ENCODE data around the gene LCE1E. TPM values are rescaled to one million over a fixed set of nuclear protein-coding genes. Genes with fewer than 3 reads are reported as not detected.

LCE1E gene
- polyA plus RNA-seq, 12 donors, result not detected

DNA sequence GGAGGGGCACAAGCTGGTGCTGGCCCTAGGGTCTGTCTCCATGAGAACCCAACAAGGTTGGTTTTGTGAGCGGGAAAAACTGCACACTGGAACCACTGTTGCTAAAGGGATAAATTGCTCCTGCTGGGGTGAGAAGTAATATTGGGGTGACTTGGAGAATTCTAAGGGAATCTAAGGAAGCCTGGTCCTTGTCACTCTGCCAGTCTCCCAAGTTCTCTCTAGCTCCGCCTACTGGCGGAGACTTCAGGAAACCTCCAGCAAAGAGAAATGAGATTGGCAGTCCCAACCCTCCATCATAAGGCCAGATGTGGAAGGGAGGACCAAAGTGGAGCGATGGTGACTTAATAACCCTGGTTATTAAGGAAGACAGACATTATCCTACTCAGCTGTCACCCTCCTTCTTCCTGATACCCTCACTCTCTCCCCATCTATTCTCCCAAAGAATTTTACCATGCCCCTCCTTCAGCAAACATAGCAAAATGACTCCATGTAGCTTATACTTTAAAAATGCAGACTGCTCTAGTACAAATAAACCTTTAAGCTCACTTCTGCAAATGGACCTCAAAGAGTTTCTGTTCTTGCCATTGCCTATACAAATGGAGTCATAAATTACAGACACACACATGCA, 8.4 kb upstream of the LCE1E start:
- DNase-seq, result no peak

GRCh38 chr1:152783095-152783494, 3.0 kb upstream of the LCE1E start:
- no peak for DNase-seq

DNA sequence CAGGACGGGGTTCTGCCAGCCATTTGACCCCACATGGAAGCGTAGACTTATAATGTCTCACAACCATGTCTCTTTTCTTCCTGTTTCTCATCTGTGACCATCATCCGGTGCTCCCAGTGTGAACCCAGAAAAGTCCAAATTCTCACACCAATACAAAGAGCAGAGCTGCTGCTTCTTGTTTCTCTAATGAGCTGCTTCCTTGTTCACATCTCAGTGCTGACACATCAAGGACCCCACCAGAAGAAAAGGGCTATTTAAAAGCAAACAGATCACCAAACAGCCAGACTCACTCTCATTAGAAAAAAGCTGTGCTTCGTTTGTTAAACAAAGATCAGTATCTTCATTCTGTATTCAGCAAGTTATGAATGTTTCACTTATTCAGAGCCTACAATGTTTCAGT, 9.6 kb downstream of the LCE1E start:
- no peak for DNase-seq

GRCh38 chr1:152796421-152796820, 10.4 kb downstream of the LCE1E start, which contains the start of gene LCE1D:
Gene LCE1D, plus strand, starts transcription at chr1:152796721. Its CDS starts 1,074 bp downstream, at chr1:152797795.
- no peak for DNase-seq

DNA sequence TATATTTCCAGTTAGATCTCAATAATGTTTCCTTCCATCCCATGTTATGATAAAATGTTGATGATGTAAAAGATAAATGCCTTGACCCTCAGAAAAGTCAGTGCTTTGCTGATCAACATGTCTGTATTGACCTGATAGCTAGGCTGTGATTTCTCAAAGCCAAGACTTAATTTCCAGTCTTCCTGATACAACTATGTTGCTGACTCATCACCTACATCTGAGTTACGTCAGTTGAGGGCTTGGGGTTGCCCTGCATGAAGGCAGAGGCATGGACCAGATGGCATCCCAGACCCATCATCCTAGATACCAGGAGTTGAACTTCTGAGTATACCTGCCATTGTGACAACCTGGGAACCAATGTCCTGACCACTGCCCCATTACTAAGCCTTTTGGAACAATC, 15.3 kb downstream of the LCE1E start:
- DNase-seq, result no peak

GRCh38 chr1:152806576-152806975, 20.5 kb downstream of the LCE1E start, which contains the start of gene LCE1C:
Gene LCE1C, minus strand, starts transcription at chr1:152806651. Its CDS starts 1,173 bp downstream, at chr1:152805478.
- no peak for DNase-seq

GRCh38 chr1:152811050-152811449, 25.0 kb downstream of the LCE1E start:
- DNase-seq, result no peak

DNA sequence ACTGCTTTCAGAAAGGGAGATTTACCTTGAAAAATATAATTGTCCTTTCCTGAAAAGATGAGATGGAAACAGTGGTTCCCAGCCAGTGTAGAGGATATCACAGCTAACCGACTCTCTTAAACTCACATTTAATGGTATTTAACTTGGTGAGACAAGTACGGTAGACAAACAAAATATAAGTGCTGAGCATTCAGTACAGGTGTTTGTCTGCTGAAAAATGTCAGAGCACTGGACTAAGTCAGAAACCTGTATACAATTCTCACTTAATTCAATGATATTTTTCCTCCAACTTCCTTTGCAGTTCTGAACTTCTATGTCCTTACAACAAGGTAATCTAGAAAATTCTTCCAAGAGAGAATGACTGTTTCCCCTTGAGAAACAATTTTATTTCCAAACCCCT, 25.6 kb downstream of the LCE1E start, which contains the start of gene LCE1B:
Gene LCE1B, plus strand, starts transcription at position 301 of the 400 bp plus-strand sequence. CDS start 476 bp downstream, outside the sequence.
- no peak for DNase-seq

- DNase-seq, result no peak
Observed at GRCh38 chr1:152817309-152817708, 31.3 kb downstream of the LCE1E start.

DNA sequence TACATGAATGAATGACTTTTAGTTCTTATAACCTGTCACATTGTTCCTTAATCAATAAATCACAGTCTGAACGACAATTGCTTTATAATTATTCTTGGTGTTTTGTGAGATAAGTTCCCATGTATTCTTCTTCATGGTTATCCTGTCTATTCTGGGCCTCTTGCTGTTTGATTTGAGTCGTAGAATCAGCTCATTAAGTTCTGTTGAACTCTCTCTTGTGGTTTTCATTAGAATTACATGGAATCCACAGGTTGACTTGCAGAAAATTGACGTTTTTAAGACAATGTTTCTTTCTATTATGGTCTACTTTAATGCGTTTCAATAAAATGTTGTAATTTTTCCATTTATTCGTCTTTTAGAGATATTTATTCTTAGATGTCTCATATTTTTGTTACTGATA, 37.2 kb downstream of the LCE1E start:
- DNase-seq, result no peak

DNA sequence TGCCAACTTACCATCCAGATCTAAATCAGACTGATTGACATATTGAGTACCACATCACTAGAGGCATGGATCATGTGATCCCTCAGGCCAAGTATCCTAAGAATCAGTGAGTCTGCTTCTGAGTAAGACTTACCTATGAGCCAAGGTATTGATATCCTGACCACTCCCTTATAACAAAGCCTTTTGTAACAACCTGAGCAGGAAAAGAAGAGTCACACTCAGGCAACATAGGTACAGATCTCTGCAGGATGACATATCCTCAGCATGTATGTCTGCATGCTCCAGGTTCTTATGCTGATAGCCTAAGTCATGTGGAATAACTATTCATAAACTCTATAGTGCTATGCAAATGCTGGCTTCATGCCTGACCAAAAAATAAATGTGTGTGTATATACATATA, 38.9 kb downstream of the LCE1E start:
- no peak for DNase-seq

DNA sequence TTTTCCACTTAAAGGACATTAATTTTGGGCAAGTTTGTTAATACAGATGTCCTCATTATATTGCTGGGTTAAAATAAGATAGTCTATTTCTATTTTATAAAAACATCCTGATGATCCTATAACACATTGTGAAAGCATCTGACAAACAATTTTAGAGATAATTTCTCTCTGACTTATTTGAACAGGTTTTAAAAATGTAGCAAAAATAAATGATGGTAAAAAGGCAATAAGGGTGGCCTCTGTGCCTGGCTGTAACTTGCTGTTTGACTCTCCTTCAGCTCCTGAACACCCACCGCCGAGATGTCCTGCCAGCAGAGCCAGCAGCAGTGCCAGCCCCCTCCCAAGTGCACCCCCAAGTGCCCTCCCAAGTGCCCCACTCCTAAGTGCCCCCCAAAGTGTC, 41.1 kb downstream of the LCE1E start, which contains the start of gene LCE1A:
Gene LCE1A, plus strand, starts transcription at position 301 of the 400 bp plus-strand sequence. Its CDS starts 0 bp downstream, at position 301.
- DNase-seq, result no peak

DNA sequence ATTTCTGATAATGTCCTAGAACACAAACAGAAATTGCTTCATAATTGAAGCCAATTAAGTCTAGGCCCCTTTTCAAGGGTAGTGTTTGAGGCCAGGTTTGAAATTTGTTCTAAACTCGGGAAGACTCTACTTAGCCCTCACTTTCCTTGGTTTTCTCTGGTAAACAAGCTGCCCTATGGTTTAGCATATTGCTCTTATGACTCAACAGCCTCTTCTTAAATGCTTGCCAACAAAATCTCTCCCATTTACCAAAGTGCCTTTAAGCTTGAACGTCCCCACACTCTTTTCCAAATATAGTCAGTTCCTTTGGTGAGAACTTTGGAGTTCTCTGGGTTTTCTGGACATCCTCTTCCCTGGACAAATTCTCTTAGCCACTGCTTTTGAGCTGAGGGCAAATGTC, 50.8 kb downstream of the LCE1E start:
- no peak for DNase-seq

Other genes with a start within 250 kb of the LCE1E start
- not detected for gene LCE3E, start 219.5 kb upstream of the LCE1E start, polyA plus RNA-seq (ENCODE audit: insufficient read length in 12 of 12)
- gene LCE3D, start 205.7 kb upstream of the LCE1E start, polyA plus RNA-seq (ENCODE audit: insufficient read length in 12 of 12), result not detected
- not detected for gene LCE3C, start 186.0 kb upstream of the LCE1E start, polyA plus RNA-seq (ENCODE audit: insufficient read length in 12 of 12)
- gene LCE3B, start 172.4 kb upstream of the LCE1E start, polyA plus RNA-seq (ENCODE audit: insufficient read length in 12 of 12), result not detected
- gene LCE3A, start 163.2 kb upstream of the LCE1E start, polyA plus RNA-seq (ENCODE audit: insufficient read length in 12 of 12), result not detected
- not detected for gene LCE2D, start 122.9 kb upstream of the LCE1E start, polyA plus RNA-seq (ENCODE audit: insufficient read length in 12 of 12)
- gene LCE2C, start 111.0 kb upstream of the LCE1E start, polyA plus RNA-seq (ENCODE audit: insufficient read length in 12 of 12), result not detected
- gene LCE2B, start 100.1 kb upstream of the LCE1E start, polyA plus RNA-seq (ENCODE audit: insufficient read length in 12 of 12), result not detected
- gene LCE2A, start 87.9 kb upstream of the LCE1E start, polyA plus RNA-seq (ENCODE audit: insufficient read length in 12 of 12), result not detected
- gene LCE4A, start 78.1 kb upstream of the LCE1E start, polyA plus RNA-seq (ENCODE audit: insufficient read length in 12 of 12), result not detected
- gene KPRP, start 28.2 kb upstream of the LCE1E start, polyA plus RNA-seq (ENCODE audit: insufficient read length in 12 of 12), result under 1 TPM in 1 of 12 donors, not detected in 11; 0.07 TPM
- not detected for gene LCE1F, start 11.1 kb upstream of the LCE1E start, polyA plus RNA-seq (ENCODE audit: insufficient read length in 12 of 12)
- gene LCE1D, start 10.5 kb downstream of the LCE1E start, polyA plus RNA-seq (ENCODE audit: insufficient read length in 12 of 12), result not detected
- not detected for gene LCE1C, start 20.4 kb downstream of the LCE1E start, polyA plus RNA-seq (ENCODE audit: insufficient read length in 12 of 12)
- gene LCE1B, start 25.7 kb downstream of the LCE1E start, polyA plus RNA-seq (ENCODE audit: insufficient read length in 12 of 12), result not detected
- not detected for gene LCE1A, start 41.2 kb downstream of the LCE1E start, polyA plus RNA-seq (ENCODE audit: insufficient read length in 12 of 12)
- not detected for gene LCE6A, start 56.6 kb downstream of the LCE1E start, polyA plus RNA-seq (ENCODE audit: insufficient read length in 12 of 12)
- not detected for gene LCE7A, start 73.7 kb downstream of the LCE1E start, polyA plus RNA-seq (ENCODE audit: insufficient read length in 12 of 12)
- gene SMCP, start 92.1 kb downstream of the LCE1E start, polyA plus RNA-seq (ENCODE audit: insufficient read length in 12 of 12), result not detected
- 10 to 100 TPM in 2 of 12 donors, 1 to 10 TPM in 1, under 1 TPM in 2, not detected in 7; 0.08 to 36.1 (median 1.9) TPM for gene IVL, start 122.3 kb downstream of the LCE1E start, polyA plus RNA-seq (ENCODE audit: insufficient read length in 12 of 12)
- gene SPRR5, start 160.9 kb downstream of the LCE1E start, polyA plus RNA-seq (ENCODE audit: insufficient read length in 12 of 12), result not detected
- gene SPRR4, start 184.4 kb downstream of the LCE1E start, polyA plus RNA-seq (ENCODE audit: insufficient read length in 12 of 12), result not detected
- gene SPRR1A, start 197.8 kb downstream of the LCE1E start, polyA plus RNA-seq (ENCODE audit: insufficient read length in 12 of 12), result 1 to 10 TPM in 3 of 12 donors, not detected in 9; 1.5 to 3.9 (median 2.0) TPM
- gene SPRR3, start 215.5 kb downstream of the LCE1E start, polyA plus RNA-seq (ENCODE audit: insufficient read length in 12 of 12), result 100 to 1,000 TPM in 1 of 12 donors, 10 to 100 TPM in 2, 1 to 10 TPM in 1, under 1 TPM in 1, not detected in 7; 0.97 to 142 (median 41.0) TPM
- gene SPRR1B, start 244.9 kb downstream of the LCE1E start, polyA plus RNA-seq (ENCODE audit: insufficient read length in 12 of 12), result 10 to 100 TPM in 1 of 12 donors, 1 to 10 TPM in 2, not detected in 9; 4.0 to 32.6 (median 8.2) TPM

All from muscle of arm (tissue), 12 donors.